GM18951 (cell line): ENCODE measurements around the gene NSD1.
"Not testable (repeated sequence)": the region's sequence is repeated elsewhere in the genome, so short reads cannot be mapped to it uniquely, and the experiment has no call there.

Experiments
- POLR2A ChIP-seq: IDR thresholded peaks from 4 replicates; pipeline ENCODE4 v1.6.1; 2011; ENCODE audit warnings: mild to moderate bottlenecking; ENCODE audit not compliant: insufficient read length, insufficient read depth; ENCODE audit errors: extremely low read depth
- in situ Hi-C: fragments of 300-500 bp; cut with MboI; formaldehyde crosslinking; loops from one replicate; pipeline ENCODE4 v1.12.0; 2022; ENCODE audit warnings: low sequenced_read_pairs, mixed read lengths, inconsistent platforms; ENCODE audit not compliant: unreplicated experiment

The NSD1 gene

GRCh38 chr5:177303925-177304391 is 170.4 kb downstream of the NSD1 start:
- in situ Hi-C loops: no loop called here
- TF ChIP-seq POLR2A: no peak

- in situ Hi-C loops: no loop called here
- no peak for TF ChIP-seq POLR2A
These were observed 171.0 kb downstream of the NSD1 start for GRCh38 chr5:177304392-177305119.

GRCh38 chr5:177306103-177306640 is 172.6 kb downstream of the NSD1 start:
- in situ Hi-C loops: not testable (repeated sequence)

GRCh38 chr5:177306674-177307543 is 173.3 kb downstream of the NSD1 start:
- TF ChIP-seq POLR2A: no peak
- in situ Hi-C loops: no loop called here

- peak; percentile 34 for TF ChIP-seq POLR2A
These were observed 174.2 kb downstream of the NSD1 start for GRCh38 chr5:177307544-177308363.

GRCh38 chr5:177308740-177309139 is 175.2 kb downstream of the NSD1 start:
- in situ Hi-C loops: no loop called here
- TF ChIP-seq POLR2A: no peak

More at GRCh38 chr5:177307544-177308363, 174.2 kb downstream of the NSD1 start:
- in situ Hi-C loops: no loop called here

GRCh38 chr5:177309351-177310191 is 176.0 kb downstream of the NSD1 start:
- TF ChIP-seq POLR2A: peak; percentile 9
- in situ Hi-C loops: no loop called here

- in situ Hi-C loops: no loop called here
- TF ChIP-seq POLR2A: no peak
These were observed 176.8 kb downstream of the NSD1 start for GRCh38 chr5:177310332-177310731.

GRCh38 chr5:177310757-177311391 is 177.3 kb downstream of the NSD1 start:
- in situ Hi-C loops: no loop called here
- TF ChIP-seq POLR2A: peak; percentile 69

GRCh38 chr5:177311392-177311722 is 177.8 kb downstream of the NSD1 start:
- TF ChIP-seq POLR2A: no peak
- in situ Hi-C loops: no loop called here

GRCh38 chr5:177311723-177312648 is 178.4 kb downstream of the NSD1 start, which contains the start of gene MXD3:
Gene MXD3, minus strand, starts transcription at chr5:177311898. Its CDS starts 68 bp downstream, at chr5:177311830.
- TF ChIP-seq POLR2A: peak; percentile 72
- in situ Hi-C loops: no loop called here
